Vagina (tissue), 2 donors: ENCODE data around the gene NIPBL.

ENCODE experiments used
- POLR2A ChIP-seq, 2 donors: fragments of 450-650 bp; IDR thresholded peaks; one replicate each; pipeline ENCODE4 v1.6.1; 2017; ENCODE audit warnings: antibody characterized with exemption in 2 of 2, mild to moderate bottlenecking in 2 of 2, moderate library complexity in 2 of 2
- POLR2AphosphoS5 ChIP-seq, 2 donors: sonication (generic); formaldehyde crosslinking; IDR thresholded peaks; one replicate each; pipeline ENCODE4 v1.9.0; 2017; ENCODE audit warnings: antibody characterized with exemption in 2 of 2, mild to moderate bottlenecking in 2 of 2, low read depth in 1 of 2; ENCODE audit not compliant: insufficient read depth in 1 of 2
- TF ChIP-seq, protein P1 (sequence below), 3 experiments: fragments of 450-650 bp in 2 of 3; fragments of 200-600 bp in 1 of 3; sonication (generic) in 1 of 3; IDR thresholded peaks; one replicate each; pipeline ENCODE4 v1.5.1; 2017 to 2019; ENCODE audit warnings: antibody characterized with exemption in 3 of 3, mild to moderate bottlenecking in 2 of 3, moderate library complexity in 2 of 3

DNA sequence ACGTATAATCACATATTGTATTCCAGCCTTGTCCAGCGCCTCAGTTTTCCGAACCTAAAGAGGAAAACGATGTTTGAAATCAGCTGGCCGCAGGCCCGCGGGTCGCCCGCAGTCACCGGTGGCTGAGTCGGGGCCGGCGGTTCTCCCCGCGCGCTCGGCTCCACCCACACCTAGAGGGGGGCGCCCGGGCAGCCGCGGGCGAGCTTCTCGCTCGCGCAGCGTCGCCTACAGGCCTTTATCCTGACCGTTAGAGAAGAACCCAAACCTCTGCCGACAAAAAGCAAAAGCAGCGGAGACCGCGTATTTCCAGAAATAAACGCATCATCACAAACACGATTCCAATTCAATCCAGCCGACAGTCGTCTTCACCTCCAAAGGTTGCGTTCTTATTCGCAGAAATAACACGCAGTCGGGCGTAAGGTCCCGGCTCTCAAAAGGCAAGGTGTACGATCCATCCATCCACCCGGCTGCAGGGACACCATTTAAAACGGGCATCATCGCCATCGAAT lies 725 bp upstream of the NIPBL start:
- TF ChIP-seq, protein P1, sequence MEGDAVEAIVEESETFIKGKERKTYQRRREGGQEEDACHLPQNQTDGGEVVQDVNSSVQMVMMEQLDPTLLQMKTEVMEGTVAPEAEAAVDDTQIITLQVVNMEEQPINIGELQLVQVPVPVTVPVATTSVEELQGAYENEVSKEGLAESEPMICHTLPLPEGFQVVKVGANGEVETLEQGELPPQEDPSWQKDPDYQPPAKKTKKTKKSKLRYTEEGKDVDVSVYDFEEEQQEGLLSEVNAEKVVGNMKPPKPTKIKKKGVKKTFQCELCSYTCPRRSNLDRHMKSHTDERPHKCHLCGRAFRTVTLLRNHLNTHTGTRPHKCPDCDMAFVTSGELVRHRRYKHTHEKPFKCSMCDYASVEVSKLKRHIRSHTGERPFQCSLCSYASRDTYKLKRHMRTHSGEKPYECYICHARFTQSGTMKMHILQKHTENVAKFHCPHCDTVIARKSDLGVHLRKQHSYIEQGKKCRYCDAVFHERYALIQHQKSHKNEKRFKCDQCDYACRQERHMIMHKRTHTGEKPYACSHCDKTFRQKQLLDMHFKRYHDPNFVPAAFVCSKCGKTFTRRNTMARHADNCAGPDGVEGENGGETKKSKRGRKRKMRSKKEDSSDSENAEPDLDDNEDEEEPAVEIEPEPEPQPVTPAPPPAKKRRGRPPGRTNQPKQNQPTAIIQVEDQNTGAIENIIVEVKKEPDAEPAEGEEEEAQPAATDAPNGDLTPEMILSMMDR (IDR thresholded peaks at IDR 0.05): peak in 1 of 3 experiments; percentile 29
- peak in 1 of 2 donors; percentile 18 for TF ChIP-seq POLR2A (IDR thresholded peaks at IDR 0.05)
- TF ChIP-seq POLR2AphosphoS5 (IDR thresholded peaks at IDR 0.05; ENCODE audit: insufficient read depth in 1 of 2, low read depth in 1 of 2): peak; percentile 14 to 48
